DOHH2 (cell line): ENCODE data around the gene TRPM4.
A peak's percentile ranks its signal among the peaks of the same experiment; 100 is the strongest.

Experiments used
- H3F3A ChIP-seq: fragments of 200-600 bp; sonication (generic), shearing (Covaris generic); 2 replicates; pipeline ENCODE4 v1.6.0; 2016; ENCODE audit warnings: antibody characterized with exemption, mild to moderate bottlenecking; ENCODE audit not compliant: control insufficient read depth, insufficient read depth
- H3K27ac ChIP-seq: fragments of 200-600 bp; sonication (generic); 2 replicates; pipeline ENCODE4 v1.5.1; 2014; ENCODE audit warnings: low read depth, mild to moderate bottlenecking, low read length, moderate library complexity
- H3K27me3 ChIP-seq: fragments of 200-600 bp; sonication (generic); 2 replicates; pipeline ENCODE4 v1.6.1; 2014; ENCODE audit warnings: mild to moderate bottlenecking, low read length, mixed read lengths; ENCODE audit not compliant: control insufficient read depth
- H3K36me3 ChIP-seq: fragments of 200-600 bp; sonication (generic); 2 replicates; pipeline ENCODE4 v1.6.1; 2014; ENCODE audit warnings: mild to moderate bottlenecking, low read length, moderate library complexity, mixed read lengths; ENCODE audit not compliant: control insufficient read depth
- H3K4me1 ChIP-seq: fragments of 200-600 bp; sonication (generic); 2 replicates; pipeline ENCODE4 v1.6.1; 2014; ENCODE audit warnings: mild to moderate bottlenecking, low read length, mixed read lengths; ENCODE audit not compliant: control insufficient read depth
- H3K4me2 ChIP-seq: fragments of 200-600 bp; sonication (generic); 2 replicates; pipeline ENCODE4 v1.6.0; 2014; ENCODE audit warnings: mild to moderate bottlenecking, low read length, moderate library complexity
- H3K4me3 ChIP-seq: fragments of 200-600 bp; sonication (generic); 2 replicates; pipeline ENCODE4 v1.5.1; 2014; ENCODE audit warnings: mild to moderate bottlenecking, low read length, mixed read lengths
- H3K79me2 ChIP-seq: fragments of 200-600 bp; sonication (generic); 2 replicates; pipeline ENCODE4 v1.6.1; 2014; ENCODE audit warnings: mild to moderate bottlenecking, low read length, mixed read lengths; ENCODE audit not compliant: control insufficient read depth
- H3K9me2 ChIP-seq: fragments of 200-600 bp; sonication (generic); replicated peaks from 2 replicates; pipeline ENCODE4 v1.6.1; 2014; ENCODE audit warnings: mild to moderate bottlenecking, low read length, mixed read lengths; ENCODE audit not compliant: control insufficient read depth
- H3K9me3 ChIP-seq: fragments of 200-600 bp; sonication (generic); 2 replicates; pipeline ENCODE4 v1.6.1; 2014; ENCODE audit warnings: antibody characterized with exemption, low read length, mixed read lengths; ENCODE audit not compliant: control insufficient read depth, insufficient read depth
- H4K20me1 ChIP-seq: fragments of 200-600 bp; sonication (generic); 2 replicates; pipeline ENCODE4 v1.6.0; 2014; ENCODE audit warnings: low read depth, mild to moderate bottlenecking, antibody characterized with exemption, low read length, moderate library complexity; ENCODE audit not compliant: control insufficient read depth, insufficient read depth
- EZH2phosphoT487 ChIP-seq: fragments of 200-600 bp; sonication (generic); IDR thresholded peaks from 2 replicates; pipeline ENCODE4 v1.6.1; 2017; ENCODE audit warnings: borderline replicate concordance, mild to moderate bottlenecking, antibody characterized with exemption, low read length, moderate library complexity, mixed read lengths
- TF ChIP-seq, protein P1 (sequence below): fragments of 200-600 bp; sonication (generic); IDR thresholded peaks from one replicate; pipeline ENCODE4 v1.5.1; 2014; ENCODE audit warnings: antibody characterized with exemption, mild to moderate bottlenecking, low read depth, low read length; ENCODE audit not compliant: poor library complexity, severe bottlenecking

Gene TRPM4

DNA sequence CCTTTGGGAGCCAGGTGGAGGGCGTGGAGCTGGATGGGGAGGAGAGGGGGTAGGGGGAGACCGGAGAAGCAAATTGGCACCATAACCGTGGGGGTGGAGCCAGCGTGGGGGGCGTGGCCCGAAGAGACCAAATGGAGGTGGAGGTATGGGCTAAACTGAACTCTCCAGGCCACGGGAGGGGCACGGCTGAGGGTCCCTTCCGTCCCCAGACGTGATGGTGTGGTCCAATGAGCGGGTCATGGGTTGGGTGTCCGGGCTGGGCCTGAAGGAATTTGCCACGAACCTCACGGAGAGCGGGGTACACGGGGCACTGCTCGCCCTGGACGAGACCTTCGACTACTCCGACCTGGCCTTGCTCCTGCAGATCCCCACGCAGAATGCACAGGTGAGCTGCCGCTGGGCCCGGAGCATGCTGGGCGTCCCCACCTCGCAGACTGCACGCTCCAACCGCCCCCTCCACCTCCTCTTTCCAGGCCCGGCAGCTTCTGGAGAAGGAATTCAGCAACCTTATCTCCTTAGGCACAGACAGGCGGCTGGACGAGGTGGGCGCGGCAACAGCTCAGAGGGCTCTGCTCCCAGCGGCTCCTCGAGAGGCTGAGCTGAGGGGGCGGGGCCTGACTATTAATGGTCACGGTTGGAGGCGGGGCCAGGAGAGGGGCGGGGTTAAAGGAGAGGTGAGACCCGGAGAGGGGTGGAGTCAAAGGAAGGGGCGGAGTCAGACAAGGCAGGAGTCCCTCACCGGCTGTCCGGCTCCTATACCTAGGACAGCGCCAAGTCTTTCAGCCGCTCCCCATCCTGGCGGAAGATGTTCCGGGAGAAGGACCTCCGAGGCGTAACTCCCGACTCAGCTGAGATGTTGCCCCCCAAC, 8.6 kb upstream of the TRPM4 start:
- peak overlapping the region; percentile 95 for H3K4me3 ChIP-seq
- peak overlapping the region; percentile 48 for H3K27ac ChIP-seq
- no peak for TF ChIP-seq EZH2phosphoT487
- TF ChIP-seq, protein P1, sequence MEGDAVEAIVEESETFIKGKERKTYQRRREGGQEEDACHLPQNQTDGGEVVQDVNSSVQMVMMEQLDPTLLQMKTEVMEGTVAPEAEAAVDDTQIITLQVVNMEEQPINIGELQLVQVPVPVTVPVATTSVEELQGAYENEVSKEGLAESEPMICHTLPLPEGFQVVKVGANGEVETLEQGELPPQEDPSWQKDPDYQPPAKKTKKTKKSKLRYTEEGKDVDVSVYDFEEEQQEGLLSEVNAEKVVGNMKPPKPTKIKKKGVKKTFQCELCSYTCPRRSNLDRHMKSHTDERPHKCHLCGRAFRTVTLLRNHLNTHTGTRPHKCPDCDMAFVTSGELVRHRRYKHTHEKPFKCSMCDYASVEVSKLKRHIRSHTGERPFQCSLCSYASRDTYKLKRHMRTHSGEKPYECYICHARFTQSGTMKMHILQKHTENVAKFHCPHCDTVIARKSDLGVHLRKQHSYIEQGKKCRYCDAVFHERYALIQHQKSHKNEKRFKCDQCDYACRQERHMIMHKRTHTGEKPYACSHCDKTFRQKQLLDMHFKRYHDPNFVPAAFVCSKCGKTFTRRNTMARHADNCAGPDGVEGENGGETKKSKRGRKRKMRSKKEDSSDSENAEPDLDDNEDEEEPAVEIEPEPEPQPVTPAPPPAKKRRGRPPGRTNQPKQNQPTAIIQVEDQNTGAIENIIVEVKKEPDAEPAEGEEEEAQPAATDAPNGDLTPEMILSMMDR: no peak
- H3F3A ChIP-seq: peaks cover 11% of the 10 kb centered on the region
- H3K4me2 ChIP-seq: peak overlapping the region; percentile 94
- H3K36me3 ChIP-seq: no peaks in the 10 kb centered on the region
- H3K79me2 ChIP-seq: no peaks in the 10 kb centered on the region
- no peaks in the 10 kb centered on the region for H3K9me3 ChIP-seq
- no peaks in the 10 kb centered on the region for H3K27me3 ChIP-seq
- H3K9me2 ChIP-seq: no peaks in the 10 kb centered on the region
- peaks cover 35% of the 10 kb centered on the region for H3K4me1 ChIP-seq
- no peaks in the 10 kb centered on the region for H4K20me1 ChIP-seq

GRCh38 chr19:49149652-49150105, 7.9 kb upstream of the TRPM4 start:
- Histone ChIP-seq H3K4me1 (peaks cover 35% of the 10 kb centered on the region), H3K9me3 (no peaks in the 10 kb centered on the region), H3K9me2 (no peaks in the 10 kb centered on the region), H3K27ac (peak overlapping the region; percentile 48), H3K79me2 (no peaks in the 10 kb centered on the region), H3K27me3 (no peaks in the 10 kb centered on the region), H3K4me2 (peak overlapping the region; percentile 94), H3K4me3 (peak overlapping the region; percentile 95), H4K20me1 (no peaks in the 10 kb centered on the region), H3F3A (peaks cover 11% of the 10 kb centered on the region), H3K36me3 (no peaks in the 10 kb centered on the region)
- TF ChIP-seq EZH2phosphoT487: no peak
- TF ChIP-seq, protein P1: no peak

GRCh38 chr19:49150106-49150943, 7.3 kb upstream of the TRPM4 start:
- Histone ChIP-seq H3F3A (peaks cover 11% of the 10 kb centered on the region), H3K36me3 (no peaks in the 10 kb centered on the region), H3K4me2 (peak overlapping the region; percentile 94), H4K20me1 (no peaks in the 10 kb centered on the region), H3K4me1 (peaks cover 32% of the 10 kb centered on the region), H3K9me2 (no peaks in the 10 kb centered on the region), H3K27ac (peak overlapping the region; percentile 48), H3K4me3 (peak overlapping the region; percentile 95), H3K9me3 (no peaks in the 10 kb centered on the region), H3K27me3 (no peaks in the 10 kb centered on the region), H3K79me2 (no peaks in the 10 kb centered on the region)
- TF ChIP-seq, protein P1: no peak
- TF ChIP-seq EZH2phosphoT487: no peak
